Neural crest cell (in vitro differentiated cells): Measurements from ENCODE around the gene CEND1. TPM values are rescaled to one million over a fixed set of nuclear protein-coding genes. Genes with fewer than 3 reads are reported as not detected.

Experiments used
- DNase-seq: peaks from one replicate; pipeline ENCODE4 v3.0.0; 2021; ENCODE audit warnings: low read depth, mixed read lengths, low spot score
- H3K27ac Mint-ChIP-seq: one replicate; pipeline ENCODE4 v1.8.0; 2021; ENCODE audit warnings: mild to moderate bottlenecking, mixed read lengths; ENCODE audit not compliant: unreplicated experiment
- H3K27me3 Mint-ChIP-seq: 2 replicates; pipeline ENCODE4 v1.8.0; 2021; ENCODE audit warnings: low read depth, mild to moderate bottlenecking, mixed read lengths
- H3K36me3 Mint-ChIP-seq: 2 replicates; pipeline ENCODE4 v1.8.0; 2021; ENCODE audit warnings: low read depth, mild to moderate bottlenecking, mixed read lengths
- H3K4me1 Mint-ChIP-seq: 2 replicates; pipeline ENCODE4 v1.8.0; 2021; ENCODE audit warnings: mixed read lengths
- H3K4me3 Mint-ChIP-seq: one replicate; pipeline ENCODE4 v1.8.0; 2021; ENCODE audit warnings: mild to moderate bottlenecking, mixed read lengths
- H3K9me3 Mint-ChIP-seq: 2 replicates; pipeline ENCODE4 v1.8.0; 2021; ENCODE audit warnings: mixed read lengths
- total RNA-seq: library from RNA; stranded (reverse); gene quantifications from 2 replicates; pipeline ENCODE4 v1.2.1, GENCODE V29; 2021
- TF ChIP-seq, protein P1 (sequence below): fragments of 200-600 bp; sonication (generic); conservative IDR thresholded peaks from 2 replicates; pipeline ENCODE4 v1.5.0; 2021; ENCODE audit warnings: antibody characterized with exemption, mild to moderate bottlenecking

The CEND1 gene
- total RNA-seq, 1 donor from 2014 or later: 1.2 TPM

DNA sequence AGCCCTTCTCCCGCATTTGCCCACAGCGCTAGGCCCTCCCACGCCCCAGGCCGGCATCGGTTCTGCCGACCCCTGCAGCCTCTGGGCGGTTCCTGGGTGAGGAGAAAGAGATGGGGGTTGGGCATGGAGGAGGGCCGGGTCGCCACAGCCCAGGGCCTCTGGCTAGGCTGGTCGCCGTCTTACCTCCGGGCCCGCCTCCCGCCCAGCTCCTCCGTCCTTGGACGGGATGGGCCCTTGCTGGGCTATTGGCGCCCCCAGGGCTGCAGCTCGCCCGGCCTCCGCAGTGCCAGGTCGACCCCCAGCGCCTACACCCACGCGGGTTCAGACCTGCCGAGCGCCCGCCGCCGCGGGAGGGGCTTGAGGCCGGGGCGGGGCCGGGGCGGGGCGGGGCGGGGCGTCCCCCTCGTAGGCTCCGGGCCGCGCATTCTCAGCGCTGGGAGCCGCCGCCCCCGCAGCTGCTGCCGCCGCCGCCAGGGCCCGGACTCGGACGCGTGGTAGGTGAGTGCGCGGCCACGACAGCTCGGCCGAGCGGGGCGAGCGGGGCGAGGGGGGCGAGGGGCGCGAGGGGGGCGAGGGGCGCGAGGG is 42.7 kb upstream of the CEND1 start, which contains the start of gene CD151:
TSS of gene CD151 (plus strand) at position 424 of the 585 bp plus-strand sequence. CDS start 3,118 bp downstream, outside the sequence.
- Mint-ChIP-seq H3K27me3 (peaks cover 50% of the 10 kb centered on the region), H3K4me1 (peaks cover 26% of the 10 kb centered on the region), H3K4me3 (peak within 1 kb of the TSS; percentile 83), H3K27ac (no peak within 1 kb of the TSS), H3K9me3 (no peaks in the 10 kb centered on the region), H3K36me3 (no peaks in the 10 kb centered on the region)
- DNase-seq: no peak
- TF ChIP-seq, protein P1, sequence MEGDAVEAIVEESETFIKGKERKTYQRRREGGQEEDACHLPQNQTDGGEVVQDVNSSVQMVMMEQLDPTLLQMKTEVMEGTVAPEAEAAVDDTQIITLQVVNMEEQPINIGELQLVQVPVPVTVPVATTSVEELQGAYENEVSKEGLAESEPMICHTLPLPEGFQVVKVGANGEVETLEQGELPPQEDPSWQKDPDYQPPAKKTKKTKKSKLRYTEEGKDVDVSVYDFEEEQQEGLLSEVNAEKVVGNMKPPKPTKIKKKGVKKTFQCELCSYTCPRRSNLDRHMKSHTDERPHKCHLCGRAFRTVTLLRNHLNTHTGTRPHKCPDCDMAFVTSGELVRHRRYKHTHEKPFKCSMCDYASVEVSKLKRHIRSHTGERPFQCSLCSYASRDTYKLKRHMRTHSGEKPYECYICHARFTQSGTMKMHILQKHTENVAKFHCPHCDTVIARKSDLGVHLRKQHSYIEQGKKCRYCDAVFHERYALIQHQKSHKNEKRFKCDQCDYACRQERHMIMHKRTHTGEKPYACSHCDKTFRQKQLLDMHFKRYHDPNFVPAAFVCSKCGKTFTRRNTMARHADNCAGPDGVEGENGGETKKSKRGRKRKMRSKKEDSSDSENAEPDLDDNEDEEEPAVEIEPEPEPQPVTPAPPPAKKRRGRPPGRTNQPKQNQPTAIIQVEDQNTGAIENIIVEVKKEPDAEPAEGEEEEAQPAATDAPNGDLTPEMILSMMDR: no peak

DNA sequence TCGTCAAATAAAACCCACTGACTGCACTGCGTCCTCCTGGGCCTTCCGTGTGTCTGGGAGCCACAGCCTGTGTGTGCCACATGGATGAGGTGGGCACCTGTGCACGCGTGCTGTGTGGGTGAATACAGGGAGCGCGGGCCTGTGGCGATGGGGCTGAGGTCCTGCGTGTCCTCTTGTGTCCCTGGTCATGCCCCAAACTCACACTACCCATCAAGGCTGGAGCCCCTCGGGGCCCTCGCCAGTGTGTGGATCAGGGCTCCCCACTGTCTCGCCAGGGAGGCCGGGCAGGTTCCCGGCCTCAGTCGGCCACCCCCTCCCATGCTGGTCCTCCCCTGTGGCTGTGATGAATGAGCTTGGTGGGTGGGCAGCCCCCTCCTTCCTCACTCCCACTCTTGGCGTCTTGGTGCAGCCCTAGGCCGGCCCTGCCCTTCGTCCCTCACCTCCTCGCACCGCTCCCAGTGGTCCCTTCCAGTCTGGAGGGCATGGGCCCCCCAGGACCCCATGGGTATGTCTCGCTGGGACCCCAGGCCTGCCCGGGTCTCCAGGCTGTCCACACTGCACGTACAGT is 42.2 kb upstream of the CEND1 start:
- H3K4me1 Mint-ChIP-seq: peaks cover 28% of the 10 kb centered on the region
- TF ChIP-seq, protein P1: no peak

DNA sequence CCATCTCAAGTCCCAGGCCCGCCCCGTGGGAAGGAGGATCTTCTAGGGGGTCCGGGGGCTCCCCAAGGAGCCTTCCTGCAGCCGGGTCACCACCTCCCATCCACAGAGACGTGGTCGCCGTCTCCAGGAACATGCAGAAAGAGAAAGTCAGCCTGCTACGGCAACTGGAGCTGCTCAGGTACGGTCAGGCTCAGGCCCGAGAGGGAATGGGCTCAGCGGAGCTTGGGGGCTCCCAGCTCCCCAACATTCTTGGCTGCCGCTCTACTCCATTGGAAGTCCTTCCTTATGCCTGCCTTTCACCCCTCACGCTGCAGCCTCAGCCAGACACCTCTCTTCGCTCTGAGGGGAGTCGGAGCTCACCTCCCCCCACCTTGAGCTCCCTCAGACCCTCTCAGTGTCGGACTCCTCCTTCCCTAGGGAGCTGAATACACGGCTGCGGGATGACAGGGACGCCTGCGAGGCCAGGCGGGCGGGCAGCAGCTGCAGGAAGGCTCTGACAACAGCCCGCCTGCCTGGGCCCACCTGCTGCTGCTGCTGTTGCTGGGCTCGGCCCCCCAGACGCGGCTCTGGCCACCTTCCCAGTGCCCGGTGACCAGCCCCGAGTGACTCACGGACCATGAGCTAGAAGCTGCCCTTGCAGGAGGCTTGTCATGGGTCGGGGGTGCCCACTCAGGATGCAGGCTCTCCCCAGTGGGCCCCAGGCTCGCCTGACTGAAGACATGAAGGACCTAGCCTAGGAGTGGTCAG is 41.4 kb upstream of the CEND1 start:
- TF ChIP-seq, protein P1: no peak
- Mint-ChIP-seq H3K36me3 (no peaks in the 10 kb centered on the region), H3K27me3 (peaks cover 58% of the 10 kb centered on the region), H3K27ac (no peak overlapping the region), H3K4me3 (peak overlapping the region; percentile 69), H3K4me1 (peaks cover 28% of the 10 kb centered on the region), H3K9me3 (no peaks in the 10 kb centered on the region)
- DNase-seq: no peak

More for the DNA sequence above, 42.2 kb upstream of the CEND1 start:
- Mint-ChIP-seq H3K27ac (no peak overlapping the region), H3K9me3 (no peaks in the 10 kb centered on the region), H3K27me3 (peaks cover 53% of the 10 kb centered on the region), H3K4me3 (peak overlapping the region; percentile 69), H3K36me3 (no peaks in the 10 kb centered on the region)
- no peak for DNase-seq

DNA sequence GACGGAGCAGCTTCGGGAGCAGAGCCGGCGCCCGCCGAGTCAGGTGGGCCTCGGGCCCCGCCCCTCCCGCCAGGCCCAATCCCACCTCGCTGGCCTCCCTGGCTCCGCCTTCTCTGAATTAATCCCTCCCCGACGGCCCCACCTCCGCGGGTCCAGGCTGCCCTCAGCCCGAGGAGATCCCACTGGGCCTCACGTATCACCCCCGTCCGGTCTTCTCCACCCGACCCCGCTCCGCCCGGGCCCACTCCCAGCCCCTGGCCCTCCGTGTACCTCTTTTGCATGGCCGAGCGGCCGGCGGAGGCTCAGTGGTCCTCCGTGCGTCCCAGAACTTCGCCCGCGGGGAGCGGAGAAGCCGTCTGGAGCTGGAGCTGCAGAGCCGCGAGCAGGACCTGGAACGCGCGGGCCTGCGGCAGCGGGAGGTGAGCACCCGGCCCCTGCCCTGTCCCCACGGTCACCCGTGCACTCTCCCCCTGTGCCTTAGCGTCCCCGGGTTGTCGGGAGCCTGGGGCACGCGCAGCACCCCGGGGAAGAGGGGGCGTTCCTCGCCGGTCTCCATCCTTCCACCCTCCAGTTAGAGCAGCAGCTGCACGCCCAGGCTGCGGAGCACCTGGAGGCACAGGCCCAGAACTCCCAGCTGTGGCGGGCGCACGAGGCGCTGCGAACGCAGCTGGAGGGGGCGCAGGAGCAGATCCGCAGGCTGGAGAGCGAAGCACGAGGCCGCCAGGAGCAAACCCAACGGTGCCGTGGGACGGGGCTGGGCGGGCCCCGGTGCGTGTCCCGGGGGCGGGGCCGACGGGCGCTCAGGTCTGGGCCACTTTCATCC is 40.6 kb upstream of the CEND1 start:
- TF ChIP-seq, protein P1: no peak
- H3K27me3 Mint-ChIP-seq: peaks cover 60% of the 10 kb centered on the region
- H3K4me1 Mint-ChIP-seq: peaks cover 28% of the 10 kb centered on the region
- DNase-seq: peak; percentile 62
- no peaks in the 10 kb centered on the region for H3K36me3 Mint-ChIP-seq
- no peaks in the 10 kb centered on the region for H3K9me3 Mint-ChIP-seq
- peak overlapping the region; percentile 81 for H3K4me3 Mint-ChIP-seq
- H3K27ac Mint-ChIP-seq: no peak overlapping the region

DNA sequence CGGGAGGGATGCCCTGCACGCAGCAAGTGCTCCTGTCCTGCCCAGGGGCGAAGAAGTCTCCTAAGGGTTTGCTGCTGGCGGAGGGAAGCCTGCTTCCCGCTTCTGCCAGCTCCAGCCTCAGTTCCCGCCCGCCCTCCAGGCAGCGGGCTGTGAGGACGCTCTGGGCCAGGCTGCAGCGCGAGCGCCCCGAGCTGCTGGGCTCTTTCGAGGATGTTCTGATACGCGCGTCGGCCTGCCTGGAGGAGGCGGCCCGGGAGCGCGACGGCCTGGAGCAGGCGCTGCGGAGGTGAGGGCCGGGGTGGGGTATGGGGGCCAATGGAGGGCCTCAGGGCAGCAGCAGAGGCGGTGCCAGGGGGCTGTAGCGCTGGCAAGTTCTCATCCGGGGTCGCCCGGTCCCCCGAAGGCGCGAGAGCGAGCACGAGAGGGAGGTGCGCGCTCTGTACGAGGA is 40.0 kb upstream of the CEND1 start:
- TF ChIP-seq, protein P1: no peak
- Mint-ChIP-seq H3K4me3 (peak overlapping the region; percentile 81), H3K27me3 (peaks cover 63% of the 10 kb centered on the region), H3K9me3 (no peaks in the 10 kb centered on the region), H3K27ac (no peak overlapping the region), H3K4me1 (peaks cover 28% of the 10 kb centered on the region), H3K36me3 (no peaks in the 10 kb centered on the region)
- DNase-seq: no peak
